Measurements from ENCODE around the gene POU2AF1.

GRCh38 chr11:111409915-111410314 is 30.8 kb upstream of the POU2AF1 start:
- TF ChIP-seq POLR2AphosphoS5 (IDR thresholded peaks at IDR 0.05) (no peak), POLR2A (IDR thresholded peaks at IDR 0.05) (no peak), CTCF (IDR thresholded peaks at IDR 0.05) (no peak), EP300 (IDR thresholded peaks at IDR 0.05; ENCODE audit: low read depth) (no peak)
